Measurements from ENCODE around the gene ADCY6. TPM values are rescaled to one million over a fixed set of nuclear protein-coding genes. Genes with fewer than 3 reads are reported as not detected.

The ADCY6 gene
- total RNA-seq, 2 donors from 2014 or later: 52.8 to 58.6 TPM

GRCh38 chr12:48815126-48816110 is 26.5 kb upstream of the ADCY6 start:
- peak; percentile 94 for DNase-seq
- no peaks in the 10 kb centered on the region for H3K36me3 ChIP-seq (ENCODE audit: control insufficient read depth, insufficient read depth, low read length)
- peak overlapping the region; percentile 50 for H3K9ac ChIP-seq (ENCODE audit: extremely low read depth, low read length, poor library complexity, severe bottlenecking)
- H3K27me3 ChIP-seq (ENCODE audit: control insufficient read depth, insufficient read depth, low read length, poor library complexity, severe bottlenecking): no peaks in the 10 kb centered on the region
- Mint-ChIP-seq H3K27ac (peak overlapping the region; percentile 54), H3K4me3 (peak overlapping the region; percentile 77), H3K36me3 (ENCODE audit: low read depth) (no peaks in the 10 kb centered on the region), H3K4me1 (peaks cover 36% of the 10 kb centered on the region), H3K9me3 (no peaks in the 10 kb centered on the region), H3K27me3 (ENCODE audit: insufficient read depth) (peaks cover 76% of the 10 kb centered on the region)
- no peak for TF ChIP-seq CTCF (conservative IDR thresholded peaks at IDR 0.05)
- 1% methylated on average over 22 to 54 of the region's 54 CpGs for WGBS, 2 experiments (ENCODE audit: insufficient coverage in 1 of 2, insufficient read length in 1 of 2)
- peak overlapping the region; percentile 93 for H3K4me3 ChIP-seq (ENCODE audit: low read length)
- peaks cover 12% of the 10 kb centered on the region for H3K4me1 ChIP-seq (ENCODE audit: control insufficient read depth, insufficient read depth, low read length)
- H3K27ac ChIP-seq (ENCODE audit: low read depth, low read length): peak overlapping the region; percentile 25
- H3K9me3 ChIP-seq (ENCODE audit: control insufficient read depth, low read length): no peaks in the 10 kb centered on the region

DNA sequence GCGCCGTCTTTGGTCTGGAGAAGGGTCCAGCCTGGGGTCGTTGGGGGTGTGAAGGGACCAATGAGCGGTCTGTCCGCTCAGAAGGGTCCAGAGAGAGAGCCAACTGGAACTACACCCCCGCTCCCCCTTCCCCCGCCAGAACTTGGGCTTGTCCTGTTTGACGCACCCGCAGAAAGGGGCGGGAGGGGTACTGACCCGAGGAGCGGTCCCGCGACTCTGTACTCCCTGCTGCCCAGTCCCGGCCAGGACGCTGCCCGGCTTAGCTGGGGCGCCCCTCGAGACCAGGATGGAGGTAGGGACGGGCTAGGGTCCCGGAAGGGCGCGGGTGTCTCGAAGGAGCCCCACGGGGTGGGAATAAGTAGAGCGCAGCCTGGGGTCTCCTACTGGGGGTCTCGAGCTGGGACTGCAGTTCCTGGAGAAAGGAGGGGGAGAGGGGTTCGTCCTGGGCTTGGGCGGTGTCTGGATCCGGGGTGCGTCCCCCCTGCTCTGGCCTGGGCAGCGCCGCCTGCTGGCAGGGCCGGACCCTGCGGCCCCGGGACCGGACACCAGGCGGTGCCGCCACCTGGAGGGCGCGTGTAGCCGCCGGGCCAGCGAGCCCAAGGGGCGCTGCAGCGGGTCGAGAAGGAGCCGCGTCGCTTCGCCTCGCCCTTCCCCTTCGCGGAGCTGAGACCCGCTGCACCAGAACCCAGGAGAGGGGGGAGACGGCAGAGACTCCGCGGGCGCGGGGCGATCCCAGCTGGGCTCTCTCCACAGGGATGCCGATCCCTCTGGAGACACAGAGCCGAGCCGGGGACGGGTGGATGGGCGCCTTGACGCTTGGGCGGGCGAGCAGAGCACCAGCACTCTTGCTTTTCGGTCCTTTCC is 25.6 kb upstream of the ADCY6 start:
- no peaks in the 10 kb centered on the region for H3K9me3 ChIP-seq (ENCODE audit: control insufficient read depth, low read length)
- peak overlapping the region; percentile 35 for H3K27ac ChIP-seq (ENCODE audit: low read depth, low read length)
- Mint-ChIP-seq H3K27me3 (ENCODE audit: insufficient read depth) (peaks cover 71% of the 10 kb centered on the region), H3K4me1 (peaks cover 35% of the 10 kb centered on the region), H3K4me3 (peak overlapping the region; percentile 77), H3K27ac (peak overlapping the region; percentile 61), H3K9me3 (no peaks in the 10 kb centered on the region), H3K36me3 (ENCODE audit: low read depth) (no peaks in the 10 kb centered on the region)
- peak overlapping the region; percentile 50 for H3K9ac ChIP-seq (ENCODE audit: extremely low read depth, low read length, poor library complexity, severe bottlenecking)
- H3K36me3 ChIP-seq (ENCODE audit: control insufficient read depth, insufficient read depth, low read length): no peaks in the 10 kb centered on the region
- peak; percentile 96 for DNase-seq
- peak; percentile 100 for TF ChIP-seq CTCF (conservative IDR thresholded peaks at IDR 0.05)
- 1 to 2% methylated on average over 13 to 70 of the region's 70 CpGs for WGBS, 2 experiments (ENCODE audit: insufficient coverage in 1 of 2, insufficient read length in 1 of 2)
- H3K4me1 ChIP-seq (ENCODE audit: control insufficient read depth, insufficient read depth, low read length): peaks cover 12% of the 10 kb centered on the region
- H3K4me3 ChIP-seq (ENCODE audit: low read length): peak overlapping the region; percentile 93
- no peaks in the 10 kb centered on the region for H3K27me3 ChIP-seq (ENCODE audit: control insufficient read depth, insufficient read depth, low read length, poor library complexity, severe bottlenecking)

DNA sequence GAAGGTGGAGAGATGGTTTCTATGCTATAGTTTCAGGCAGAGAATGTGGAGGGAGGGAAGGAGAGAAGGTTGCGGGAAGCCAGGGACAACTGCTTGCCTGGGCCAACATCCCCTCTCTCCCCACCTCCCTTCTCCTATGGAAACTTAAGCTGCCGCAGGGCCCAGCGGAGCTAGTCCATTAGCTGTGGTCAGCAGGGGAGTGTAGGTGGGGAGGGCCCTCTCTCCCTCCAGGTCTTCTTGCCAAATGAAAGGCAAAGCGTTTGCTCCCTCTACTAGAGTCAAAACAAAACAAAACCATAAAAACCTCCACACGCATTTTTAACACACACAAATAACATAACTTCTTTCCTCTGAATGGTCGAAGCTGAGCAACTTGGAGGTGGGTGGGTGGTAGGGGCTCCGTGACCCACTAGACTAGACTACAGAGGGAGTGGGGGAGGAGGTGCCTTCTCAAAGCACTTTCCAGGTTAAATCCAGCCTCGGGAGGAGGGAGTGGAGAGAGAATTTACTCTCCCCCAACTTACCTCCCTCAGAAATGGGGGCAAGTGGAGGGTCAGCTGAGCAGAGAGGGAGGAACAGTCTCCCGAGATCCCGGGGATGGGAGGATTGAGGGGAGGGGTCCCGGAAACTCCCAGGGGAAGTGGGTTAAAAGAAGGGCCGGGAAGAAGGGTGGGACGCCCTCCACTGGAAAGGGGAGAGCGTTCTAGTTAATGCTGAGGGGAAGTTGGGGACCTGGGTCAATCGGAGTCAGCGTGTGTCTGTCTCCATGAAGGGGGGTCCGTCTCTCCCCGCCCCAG is 24.8 kb upstream of the ADCY6 start:
- Mint-ChIP-seq H3K9me3 (no peaks in the 10 kb centered on the region), H3K4me1 (peaks cover 29% of the 10 kb centered on the region), H3K4me3 (peak overlapping the region; percentile 77), H3K36me3 (ENCODE audit: low read depth) (no peaks in the 10 kb centered on the region), H3K27me3 (ENCODE audit: insufficient read depth) (peaks cover 63% of the 10 kb centered on the region), H3K27ac (peak overlapping the region; percentile 61)
- Histone ChIP-seq H3K36me3 (ENCODE audit: control insufficient read depth, insufficient read depth, low read length) (no peaks in the 10 kb centered on the region), H3K27ac (ENCODE audit: low read depth, low read length) (no peak overlapping the region), H3K9me3 (ENCODE audit: control insufficient read depth, low read length) (no peaks in the 10 kb centered on the region), H3K4me1 (ENCODE audit: control insufficient read depth, insufficient read depth, low read length) (peaks cover 12% of the 10 kb centered on the region), H3K4me3 (ENCODE audit: low read length) (peak overlapping the region; percentile 93), H3K9ac (ENCODE audit: extremely low read depth, low read length, poor library complexity, severe bottlenecking) (peak overlapping the region; percentile 42), H3K27me3 (ENCODE audit: control insufficient read depth, insufficient read depth, low read length, poor library complexity, severe bottlenecking) (no peaks in the 10 kb centered on the region)
- TF ChIP-seq CTCF (conservative IDR thresholded peaks at IDR 0.05): no peak
- WGBS, 2 experiments (ENCODE audit: insufficient coverage in 1 of 2, insufficient read length in 1 of 2): 0 to 8% methylated on average over 3 to 16 of the region's 18 CpGs
- DNase-seq: peak; percentile 88

Measured in endodermal cell (in vitro differentiated cells).